Karpas-422 (cell line): Measurements from ENCODE around the gene TNFSF18. TPM values are rescaled to one million over a fixed set of nuclear protein-coding genes. Genes with fewer than 3 reads are reported as not detected.
A peak's percentile ranks its signal among the peaks of the same experiment; 100 is the strongest.

Experiments
- DNase-seq: peaks from one replicate; pipeline ENCODE4 v3.0.0-alpha.2; 2015
- H2AFZ ChIP-seq: fragments of 200-600 bp; sonication (generic); 2 replicates; pipeline ENCODE4 v1.6.1; 2014; ENCODE audit warnings: antibody characterized with exemption, low read length, mixed read lengths
- H3K27ac ChIP-seq: fragments of 200-600 bp; sonication (generic); 2 replicates; pipeline ENCODE4 v1.5.1; 2014; ENCODE audit warnings: mild to moderate bottlenecking, low read length, moderate library complexity
- H3K27me3 ChIP-seq: fragments of 200-600 bp; sonication (generic); 2 replicates; pipeline ENCODE4 v1.6.1; 2014; ENCODE audit warnings: low read length, mixed read lengths
- H3K36me3 ChIP-seq: fragments of 200-600 bp; sonication (generic); 2 replicates; pipeline ENCODE4 v1.6.1; 2014; ENCODE audit warnings: low read length, mixed read lengths; ENCODE audit not compliant: insufficient read depth
- H3K4me1 ChIP-seq: fragments of 200-600 bp; sonication (generic); 2 replicates; pipeline ENCODE4 v1.6.1; 2014; ENCODE audit warnings: mild to moderate bottlenecking, low read length, mixed read lengths
- H3K4me2 ChIP-seq: fragments of 200-600 bp; sonication (generic); 2 replicates; pipeline ENCODE4 v1.6.1; 2014; ENCODE audit warnings: low read length, low read depth, mild to moderate bottlenecking; ENCODE audit not compliant: poor library complexity, severe bottlenecking
- H3K4me3 ChIP-seq: fragments of 200-600 bp; sonication (generic); 2 replicates; pipeline ENCODE4 v1.5.1; 2014; ENCODE audit warnings: mild to moderate bottlenecking, antibody characterized with exemption, low read length, mixed read lengths
- H3K79me2 ChIP-seq: fragments of 200-600 bp; sonication (generic); 2 replicates; pipeline ENCODE4 v1.6.1; 2014; ENCODE audit warnings: mild to moderate bottlenecking, low read length, mixed read lengths
- H3K9ac ChIP-seq: fragments of 200-600 bp; sonication (generic); 2 replicates; pipeline ENCODE4 v1.6.0; 2014; ENCODE audit warnings: low read length
- H3K9me2 ChIP-seq: fragments of 200-600 bp; sonication (generic), shearing (Covaris generic); replicated peaks from 2 replicates; pipeline ENCODE4 v1.6.0; 2014; ENCODE audit warnings: mild to moderate bottlenecking, low read length, moderate library complexity; ENCODE audit not compliant: insufficient read depth
- H3K9me3 ChIP-seq: fragments of 300-700, 200-600 bp; sonication (generic); 2 replicates; pipeline ENCODE4 v1.6.1; 2014; ENCODE audit warnings: low read length, mixed read lengths
- H4K20me1 ChIP-seq: fragments of 200-600 bp; sonication (generic); 2 replicates; pipeline ENCODE4 v1.6.1; 2014; ENCODE audit warnings: mild to moderate bottlenecking, antibody characterized with exemption, low read length, low read depth; ENCODE audit not compliant: insufficient read depth
- total RNA-seq: library from RNA; depleted of rRNA; stranded (reverse); fragments of >200 nt; shearing (Covaris generic); gene quantifications from 2 replicates; pipeline ENCODE4 v1.2.3, GENCODE V29; 2014; ENCODE audit warnings: low replicate concordance

Gene TNFSF18
- total RNA-seq, 1 experiment from 2014 or later: not detected

- H3K9me2 ChIP-seq: no peaks in the 10 kb centered on the region; the same call in 1 of the 2 replicates
- no peaks in the 10 kb centered on the region for H3K27me3 ChIP-seq
- H3K4me2 ChIP-seq: no peak overlapping the region
- H3K4me1 ChIP-seq: peaks cover 11% of the 10 kb centered on the region
- no peaks in the 10 kb centered on the region for H3K79me2 ChIP-seq
- H3K27ac ChIP-seq: no peak overlapping the region
- no peak overlapping the region for H3K9ac ChIP-seq
- no peak overlapping the region for H3K4me3 ChIP-seq
- no peaks in the 10 kb centered on the region for H3K36me3 ChIP-seq
- no peaks in the 10 kb centered on the region for H4K20me1 ChIP-seq
- no peaks in the 10 kb centered on the region for H3K9me3 ChIP-seq
- no peak for DNase-seq
- no peak overlapping the region for H2AFZ ChIP-seq
Measured at GRCh38 chr1:173024543-173024942, 26.2 kb downstream of the TNFSF18 start.

- H3K4me1 ChIP-seq: peaks cover 13% of the 10 kb centered on the region
- no peaks in the 10 kb centered on the region for H3K9me3 ChIP-seq
- H3K4me3 ChIP-seq: no peak overlapping the region
- no peaks in the 10 kb centered on the region for H3K79me2 ChIP-seq
- no peak overlapping the region for H2AFZ ChIP-seq
- H3K9ac ChIP-seq: no peak overlapping the region
- no peaks in the 10 kb centered on the region for H3K36me3 ChIP-seq
- no peak for DNase-seq
- H3K9me2 ChIP-seq: no peaks in the 10 kb centered on the region
- no peak overlapping the region for H3K4me2 ChIP-seq
- no peaks in the 10 kb centered on the region for H4K20me1 ChIP-seq
- H3K27ac ChIP-seq: no peak overlapping the region
- H3K27me3 ChIP-seq: no peaks in the 10 kb centered on the region
Measured at GRCh38 chr1:173023343-173023742, 27.4 kb downstream of the TNFSF18 start.

GRCh38 chr1:173020138-173020750 is 30.5 kb downstream of the TNFSF18 start:
- Histone ChIP-seq H3K79me2 (no peaks in the 10 kb centered on the region), H3K4me3 (0 out of 2 replicates have a peak overlapping the region, but pooled peaks have one; percentile 3), H3K4me2 (peak overlapping the region; percentile 47), H3K27me3 (no peaks in the 10 kb centered on the region), H3K27ac (no peak overlapping the region; the same call in 1 of the 2 replicates), H3K4me1 (peaks cover 13% of the 10 kb centered on the region), H3K36me3 (no peaks in the 10 kb centered on the region), H2AFZ (no peak overlapping the region), H3K9ac (no peak overlapping the region), H3K9me2 (no peaks in the 10 kb centered on the region), H4K20me1 (no peaks in the 10 kb centered on the region), H3K9me3 (no peaks in the 10 kb centered on the region)
- DNase-seq: peak; percentile 75

- Histone ChIP-seq H3K9me2 (no peaks in the 10 kb centered on the region), H3K27ac (no peak overlapping the region), H3K79me2 (no peaks in the 10 kb centered on the region), H3K4me3 (no peak overlapping the region), H2AFZ (no peak overlapping the region), H4K20me1 (no peaks in the 10 kb centered on the region), H3K36me3 (no peaks in the 10 kb centered on the region), H3K4me2 (no peak overlapping the region), H3K4me1 (peaks cover 13% of the 10 kb centered on the region), H3K9ac (no peak overlapping the region), H3K27me3 (no peaks in the 10 kb centered on the region), H3K9me3 (no peaks in the 10 kb centered on the region)
- DNase-seq: no peak
Measured at GRCh38 chr1:173017792-173018191, 32.9 kb downstream of the TNFSF18 start.

GRCh38 chr1:173016419-173016818 is 34.3 kb downstream of the TNFSF18 start:
- H4K20me1 ChIP-seq: no peaks in the 10 kb centered on the region
- H3K27ac ChIP-seq: no peak overlapping the region
- no peak for DNase-seq
- peaks cover 13% of the 10 kb centered on the region for H3K4me1 ChIP-seq
- no peak overlapping the region for H2AFZ ChIP-seq
- no peaks in the 10 kb centered on the region for H3K9me2 ChIP-seq
- H3K9ac ChIP-seq: no peak overlapping the region
- H3K36me3 ChIP-seq: no peaks in the 10 kb centered on the region
- H3K4me2 ChIP-seq: no peak overlapping the region
- H3K4me3 ChIP-seq: no peak overlapping the region
- no peaks in the 10 kb centered on the region for H3K79me2 ChIP-seq
- H3K27me3 ChIP-seq: no peaks in the 10 kb centered on the region
- H3K9me3 ChIP-seq: no peaks in the 10 kb centered on the region

GRCh38 chr1:173015629-173016028 is 35.1 kb downstream of the TNFSF18 start:
- H2AFZ ChIP-seq: no peak overlapping the region
- DNase-seq: no peak
- H3K79me2 ChIP-seq: no peaks in the 10 kb centered on the region
- H3K9ac ChIP-seq: no peak overlapping the region
- H3K4me2 ChIP-seq: no peak overlapping the region
- H3K4me3 ChIP-seq: no peak overlapping the region
- peaks cover 11% of the 10 kb centered on the region for H3K4me1 ChIP-seq
- H3K9me2 ChIP-seq: no peaks in the 10 kb centered on the region
- H4K20me1 ChIP-seq: no peaks in the 10 kb centered on the region
- H3K9me3 ChIP-seq: no peaks in the 10 kb centered on the region
- no peaks in the 10 kb centered on the region for H3K36me3 ChIP-seq
- H3K27ac ChIP-seq: no peak overlapping the region
- H3K27me3 ChIP-seq: no peaks in the 10 kb centered on the region

GRCh38 chr1:173014160-173014559 is 36.6 kb downstream of the TNFSF18 start:
- H3K4me3 ChIP-seq: no peak overlapping the region
- H3K9ac ChIP-seq: no peak overlapping the region
- no peak overlapping the region for H3K27ac ChIP-seq
- H3K27me3 ChIP-seq: no peaks in the 10 kb centered on the region
- no peaks in the 10 kb centered on the region for H4K20me1 ChIP-seq
- DNase-seq: no peak
- H3K9me3 ChIP-seq: no peaks in the 10 kb centered on the region
- no peaks in the 10 kb centered on the region; the same call in none of the 2 replicates for H3K4me1 ChIP-seq
- H3K4me2 ChIP-seq: no peak overlapping the region
- H3K36me3 ChIP-seq: no peaks in the 10 kb centered on the region
- H2AFZ ChIP-seq: no peak overlapping the region
- H3K79me2 ChIP-seq: no peaks in the 10 kb centered on the region
- H3K9me2 ChIP-seq: no peaks in the 10 kb centered on the region

GRCh38 chr1:173012126-173012525 is 38.6 kb downstream of the TNFSF18 start:
- H3K9me2 ChIP-seq: no peaks in the 10 kb centered on the region
- no peaks in the 10 kb centered on the region for H3K27me3 ChIP-seq
- H3K9me3 ChIP-seq: no peaks in the 10 kb centered on the region
- no peak overlapping the region for H3K4me2 ChIP-seq
- no peaks in the 10 kb centered on the region for H3K79me2 ChIP-seq
- no peaks in the 10 kb centered on the region for H3K36me3 ChIP-seq
- no peaks in the 10 kb centered on the region for H3K4me1 ChIP-seq
- no peak overlapping the region for H3K27ac ChIP-seq
- no peak overlapping the region for H3K4me3 ChIP-seq
- H4K20me1 ChIP-seq: no peaks in the 10 kb centered on the region
- DNase-seq: no peak
- no peak overlapping the region for H3K9ac ChIP-seq
- no peak overlapping the region for H2AFZ ChIP-seq
